ENCODE data around the gene SND1.
A peak's percentile ranks its signal among the peaks of the same experiment; 100 is the strongest.
"Not testable (repeated sequence)": the region's sequence is repeated elsewhere in the genome, so short reads cannot be mapped to it uniquely, and the experiment has no call there.

SND1 gene

GRCh38 chr7:127673902-127674301 is 21.9 kb downstream of the SND1 start:
- Histone ChIP-seq H3K4me1 (ENCODE audit: control insufficient read depth, insufficient read depth, low read length) (peaks cover 35% of the 10 kb centered on the region), H3K27me3 (ENCODE audit: control insufficient read depth, insufficient read depth, low read length) (no peaks in the 10 kb centered on the region), H3K4me3 (ENCODE audit: low read depth, low read length) (no peak overlapping the region), H3K9me3 (ENCODE audit: control insufficient read depth, insufficient read depth, low read length) (no peaks in the 10 kb centered on the region), H3K36me3 (ENCODE audit: control insufficient read depth, insufficient read depth, low read length) (peaks cover 20% of the 10 kb centered on the region; the same call in 1 of the 2 replicates), H3K27ac (ENCODE audit: low read depth, low read length) (no peak overlapping the region), H3K9ac (ENCODE audit: low read depth, low read length) (no peak overlapping the region)

GRCh38 chr7:127674361-127674760 is 22.4 kb downstream of the SND1 start:
- H3K4me3 ChIP-seq (ENCODE audit: low read depth, low read length): no peak overlapping the region
- no peaks in the 10 kb centered on the region for H3K9me3 ChIP-seq (ENCODE audit: control insufficient read depth, insufficient read depth, low read length)
- no peak overlapping the region for H3K9ac ChIP-seq (ENCODE audit: low read depth, low read length)
- no peaks in the 10 kb centered on the region for H3K27me3 ChIP-seq (ENCODE audit: control insufficient read depth, insufficient read depth, low read length)
- peaks cover 20% of the 10 kb centered on the region; the same call in 1 of the 2 replicates for H3K36me3 ChIP-seq (ENCODE audit: control insufficient read depth, insufficient read depth, low read length)
- peaks cover 40% of the 10 kb centered on the region for H3K4me1 ChIP-seq (ENCODE audit: control insufficient read depth, insufficient read depth, low read length)
- no peak overlapping the region for H3K27ac ChIP-seq (ENCODE audit: low read depth, low read length)

GRCh38 chr7:127674923-127675322 is 22.9 kb downstream of the SND1 start:
- H3K4me1 ChIP-seq (ENCODE audit: control insufficient read depth, insufficient read depth, low read length): peaks cover 45% of the 10 kb centered on the region
- H3K27ac ChIP-seq (ENCODE audit: low read depth, low read length); H3K4me3 ChIP-seq (ENCODE audit: low read depth, low read length); H3K9ac ChIP-seq (ENCODE audit: low read depth, low read length); H3K9me3 ChIP-seq (ENCODE audit: control insufficient read depth, insufficient read depth, low read length); H3K27me3 ChIP-seq (ENCODE audit: control insufficient read depth, insufficient read depth, low read length): not testable (repeated sequence)
- peaks cover 16% of the 10 kb centered on the region; the same call in 1 of the 2 replicates for H3K36me3 ChIP-seq (ENCODE audit: control insufficient read depth, insufficient read depth, low read length)

GRCh38 chr7:127675721-127676120 is 23.7 kb downstream of the SND1 start:
- peaks cover 16% of the 10 kb centered on the region; the same call in 1 of the 2 replicates for H3K36me3 ChIP-seq (ENCODE audit: control insufficient read depth, insufficient read depth, low read length)

GRCh38 chr7:127677433-127678230 is 25.6 kb downstream of the SND1 start:
- H3K4me1 ChIP-seq (ENCODE audit: control insufficient read depth, insufficient read depth, low read length): peaks cover 64% of the 10 kb centered on the region
- H3K27ac ChIP-seq (ENCODE audit: low read depth, low read length): no peak overlapping the region
- no peaks in the 10 kb centered on the region for H3K27me3 ChIP-seq (ENCODE audit: control insufficient read depth, insufficient read depth, low read length)
- H3K4me3 ChIP-seq (ENCODE audit: low read depth, low read length): no peak overlapping the region
- no peaks in the 10 kb centered on the region for H3K9me3 ChIP-seq (ENCODE audit: control insufficient read depth, insufficient read depth, low read length)
- H3K9ac ChIP-seq (ENCODE audit: low read depth, low read length): no peak overlapping the region
- peaks cover 12% of the 10 kb centered on the region; the same call in 1 of the 2 replicates for H3K36me3 ChIP-seq (ENCODE audit: control insufficient read depth, insufficient read depth, low read length)

More at GRCh38 chr7:127675721-127676120, 23.7 kb downstream of the SND1 start:
- Histone ChIP-seq H3K27ac (ENCODE audit: low read depth, low read length) (no peak overlapping the region), H3K9ac (ENCODE audit: low read depth, low read length) (no peak overlapping the region), H3K4me3 (ENCODE audit: low read depth, low read length) (no peak overlapping the region), H3K9me3 (ENCODE audit: control insufficient read depth, insufficient read depth, low read length) (no peaks in the 10 kb centered on the region), H3K27me3 (ENCODE audit: control insufficient read depth, insufficient read depth, low read length) (no peaks in the 10 kb centered on the region), H3K4me1 (ENCODE audit: control insufficient read depth, insufficient read depth, low read length) (peaks cover 45% of the 10 kb centered on the region)

GRCh38 chr7:127678337-127678736 is 26.3 kb downstream of the SND1 start:
- no peak overlapping the region for H3K4me3 ChIP-seq (ENCODE audit: low read depth, low read length)
- H3K27ac ChIP-seq (ENCODE audit: low read depth, low read length): peak overlapping the region; percentile 32
- H3K27me3 ChIP-seq (ENCODE audit: control insufficient read depth, insufficient read depth, low read length): no peaks in the 10 kb centered on the region
- no peak overlapping the region for H3K9ac ChIP-seq (ENCODE audit: low read depth, low read length)
- no peaks in the 10 kb centered on the region for H3K9me3 ChIP-seq (ENCODE audit: control insufficient read depth, insufficient read depth, low read length)
- peaks cover 71% of the 10 kb centered on the region for H3K4me1 ChIP-seq (ENCODE audit: control insufficient read depth, insufficient read depth, low read length)
- H3K36me3 ChIP-seq (ENCODE audit: control insufficient read depth, insufficient read depth, low read length): peaks cover 12% of the 10 kb centered on the region; the same call in 1 of the 2 replicates

- Histone ChIP-seq H3K9me3 (ENCODE audit: control insufficient read depth, insufficient read depth, low read length) (no peaks in the 10 kb centered on the region), H3K27ac (ENCODE audit: low read depth, low read length) (peak overlapping the region; percentile 32), H3K9ac (ENCODE audit: low read depth, low read length) (no peak overlapping the region), H3K4me3 (ENCODE audit: low read depth, low read length) (no peak overlapping the region), H3K27me3 (ENCODE audit: control insufficient read depth, insufficient read depth, low read length) (no peaks in the 10 kb centered on the region), H3K4me1 (ENCODE audit: control insufficient read depth, insufficient read depth, low read length) (peaks cover 72% of the 10 kb centered on the region), H3K36me3 (ENCODE audit: control insufficient read depth, insufficient read depth, low read length) (peaks cover 12% of the 10 kb centered on the region; the same call in 1 of the 2 replicates)
These were observed 27.0 kb downstream of the SND1 start for GRCh38 chr7:127678947-127679346.

GRCh38 chr7:127680983-127681382 is 29.0 kb downstream of the SND1 start:
- no peak overlapping the region for H3K27ac ChIP-seq (ENCODE audit: low read depth, low read length)
- H3K36me3 ChIP-seq (ENCODE audit: control insufficient read depth, insufficient read depth, low read length): peaks cover 11% of the 10 kb centered on the region; the same call in 1 of the 2 replicates
- no peaks in the 10 kb centered on the region for H3K9me3 ChIP-seq (ENCODE audit: control insufficient read depth, insufficient read depth, low read length)
- no peaks in the 10 kb centered on the region for H3K27me3 ChIP-seq (ENCODE audit: control insufficient read depth, insufficient read depth, low read length)
- no peak overlapping the region for H3K4me3 ChIP-seq (ENCODE audit: low read depth, low read length)
- H3K4me1 ChIP-seq (ENCODE audit: control insufficient read depth, insufficient read depth, low read length): peaks cover 79% of the 10 kb centered on the region
- no peak overlapping the region for H3K9ac ChIP-seq (ENCODE audit: low read depth, low read length)

- Histone ChIP-seq H3K4me1 (ENCODE audit: control insufficient read depth, insufficient read depth, low read length) (peaks cover 86% of the 10 kb centered on the region), H3K4me3 (ENCODE audit: low read depth, low read length) (no peak overlapping the region), H3K36me3 (ENCODE audit: control insufficient read depth, insufficient read depth, low read length) (peaks cover 14% of the 10 kb centered on the region), H3K27ac (ENCODE audit: low read depth, low read length) (peak overlapping the region; percentile 1), H3K9ac (ENCODE audit: low read depth, low read length) (no peak overlapping the region), H3K27me3 (ENCODE audit: control insufficient read depth, insufficient read depth, low read length) (no peaks in the 10 kb centered on the region), H3K9me3 (ENCODE audit: control insufficient read depth, insufficient read depth, low read length) (no peaks in the 10 kb centered on the region)
These were observed 30.1 kb downstream of the SND1 start for GRCh38 chr7:127682140-127682539.

- Histone ChIP-seq H3K4me1 (ENCODE audit: control insufficient read depth, insufficient read depth, low read length) (peaks cover 68% of the 10 kb centered on the region), H3K9me3 (ENCODE audit: control insufficient read depth, insufficient read depth, low read length) (no peaks in the 10 kb centered on the region), H3K4me3 (ENCODE audit: low read depth, low read length) (peak overlapping the region; percentile 35), H3K36me3 (ENCODE audit: control insufficient read depth, insufficient read depth, low read length) (peaks cover 30% of the 10 kb centered on the region), H3K27me3 (ENCODE audit: control insufficient read depth, insufficient read depth, low read length) (no peaks in the 10 kb centered on the region), H3K27ac (ENCODE audit: low read depth, low read length) (peak overlapping the region; percentile 92), H3K9ac (ENCODE audit: low read depth, low read length) (peak overlapping the region; percentile 28)
These were observed 32.0 kb downstream of the SND1 start for GRCh38 chr7:127683776-127684681.

Measured in HUES48 (cell line).